NT2/D1 (cell line): ENCODE results near the gene DIAPH3.

Experiments used
- YY1 ChIP-seq: IDR thresholded peaks from 2 replicates; pipeline ENCODE4 v1.6.1; 2011; ENCODE audit not compliant: insufficient read length, insufficient read depth
- ZNF274 ChIP-seq: IDR thresholded peaks from 2 replicates; pipeline ENCODE4 v1.6.1; 2011; ENCODE audit warnings: mild to moderate bottlenecking, low read depth, low read length

GRCh38 chr13:60155978-60156377, 7.8 kb downstream of the DIAPH3 start:
- TF ChIP-seq ZNF274 (no peak), YY1 (no peak)
